SK-N-SH treated with all-trans-retinoic acid at 6 μM for 48 hours (cell line): ENCODE measurements around the gene BSN.

Experiments
- ATAC-seq: fragments of 200-7000 bp; cut with Tn5 transposase; 3 replicates; pipeline ENCODE4 v1.9.1; 2020; ENCODE audit warnings: mild to moderate bottlenecking, moderate library complexity
- BACH2 ChIP-seq: fragments of 250-450 bp; sonication (Bioruptor Pico); IDR thresholded peaks from 2 replicates; pipeline ENCODE4 v1.9.0; 2021; ENCODE audit warnings: mild to moderate bottlenecking, borderline replicate concordance
- CSDC2 ChIP-seq: fragments of 250-450 bp; sonication (Bioruptor Pico); IDR thresholded peaks from 2 replicates; pipeline ENCODE4 v1.5.0; 2020; ENCODE audit warnings: mild to moderate bottlenecking, moderate library complexity
- ESRRG ChIP-seq: fragments of 250-450 bp; sonication (Bioruptor Pico); IDR thresholded peaks from 2 replicates; pipeline ENCODE4 v1.6.1; 2021; ENCODE audit warnings: mild to moderate bottlenecking
- GLIS3 ChIP-seq: fragments of 250-450 bp; sonication (Bioruptor Pico); IDR thresholded peaks from 2 replicates; pipeline ENCODE4 v1.5.0; 2020; ENCODE audit warnings: mild to moderate bottlenecking, moderate library complexity
- OSR1 ChIP-seq: fragments of 250-450 bp; sonication (Bioruptor Pico); IDR thresholded peaks from 2 replicates; pipeline ENCODE4 v1.8.0; 2022; ENCODE audit warnings: moderate library complexity, mild to moderate bottlenecking, inconsistent platforms
- PPARA ChIP-seq: fragments of 250-450 bp; sonication (Bioruptor Pico); IDR thresholded peaks from 2 replicates; pipeline ENCODE4 v1.5.0; 2020; ENCODE audit warnings: mild to moderate bottlenecking, borderline replicate concordance
- RARB ChIP-seq: fragments of 250-450 bp; sonication (Bioruptor Pico); IDR thresholded peaks from 2 replicates; pipeline ENCODE4 v1.8.0; 2021; ENCODE audit warnings: mild to moderate bottlenecking, moderate library complexity
- SNAI2 ChIP-seq: fragments of 250-450 bp; sonication (Bioruptor Pico); IDR thresholded peaks from 2 replicates; pipeline ENCODE4 v1.5.0; 2020; ENCODE audit warnings: mild to moderate bottlenecking, moderate library complexity
- TCF4 ChIP-seq: fragments of 250-450 bp; sonication (Bioruptor Pico); IDR thresholded peaks from 2 replicates; pipeline ENCODE4 v1.8.0; 2021; ENCODE audit warnings: mild to moderate bottlenecking, moderate library complexity, borderline replicate concordance
- TOX ChIP-seq: fragments of 250-450 bp; sonication (Bioruptor Pico); IDR thresholded peaks from 2 replicates; pipeline ENCODE4 v1.8.0; 2021; ENCODE audit warnings: mild to moderate bottlenecking, moderate library complexity, borderline replicate concordance
- ZC3H10 ChIP-seq: fragments of 250-450 bp; sonication (Bioruptor Pico); IDR thresholded peaks from 2 replicates; pipeline ENCODE4 v1.5.1; 2021; ENCODE audit warnings: mild to moderate bottlenecking, moderate library complexity
- ZFP3 ChIP-seq: fragments of 250-450 bp; sonication (Bioruptor Pico); IDR thresholded peaks from 2 replicates; pipeline ENCODE4 v1.5.0; 2020; ENCODE audit warnings: mild to moderate bottlenecking, moderate library complexity
- ZFP30 ChIP-seq: fragments of 450-650 bp; formaldehyde crosslinking; IDR thresholded peaks from 2 replicates; pipeline ENCODE4 v1.5.0; 2022; ENCODE audit warnings: mild to moderate bottlenecking, moderate library complexity
- ZNF565 ChIP-seq: fragments of 450-650 bp; formaldehyde crosslinking; conservative IDR thresholded peaks from 2 replicates; pipeline ENCODE4 v1.5.0; 2020; ENCODE audit warnings: low read depth, mild to moderate bottlenecking, moderate library complexity
- ZNF70 ChIP-seq: fragments of 450-650 bp; formaldehyde crosslinking; IDR thresholded peaks from 2 replicates; pipeline ENCODE4 v1.5.0; 2020; ENCODE audit warnings: mild to moderate bottlenecking, moderate library complexity
- ZNF8 ChIP-seq: fragments of 450-650 bp; formaldehyde crosslinking; IDR thresholded peaks from 2 replicates; pipeline ENCODE4 v1.5.0; 2020; ENCODE audit warnings: mild to moderate bottlenecking, moderate library complexity
- TF ChIP-seq, protein P1 (sequence below): fragments of 250-450 bp; sonication (Bioruptor Pico); IDR thresholded peaks from 2 replicates; pipeline ENCODE4 v1.5.0; 2020; ENCODE audit warnings: mild to moderate bottlenecking, moderate library complexity
- TF ChIP-seq, protein P2 (sequence below): fragments of 250-450 bp; sonication (Bioruptor Pico); IDR thresholded peaks from 2 replicates; pipeline ENCODE4 v1.5.1; 2020; ENCODE audit warnings: low read depth, mild to moderate bottlenecking, moderate library complexity
- TF ChIP-seq, protein P3 (sequence below): fragments of 250-450 bp; sonication (Bioruptor Pico); IDR thresholded peaks from 2 replicates; pipeline ENCODE4 v1.8.0; 2021; ENCODE audit warnings: low read depth, mild to moderate bottlenecking, moderate library complexity, borderline replicate concordance
- TF ChIP-seq, protein P4 (sequence below): fragments of 250-450 bp; sonication (Bioruptor Pico); IDR thresholded peaks from 2 replicates; pipeline ENCODE4 v1.5.1; 2021; ENCODE audit warnings: mild to moderate bottlenecking, moderate library complexity
- TF ChIP-seq, protein P5 (sequence below): fragments of 250-450 bp; sonication (Bioruptor Pico); IDR thresholded peaks from 2 replicates; pipeline ENCODE4 v1.8.0; 2020; ENCODE audit warnings: mild to moderate bottlenecking, moderate library complexity, borderline replicate concordance

Gene BSN

DNA sequence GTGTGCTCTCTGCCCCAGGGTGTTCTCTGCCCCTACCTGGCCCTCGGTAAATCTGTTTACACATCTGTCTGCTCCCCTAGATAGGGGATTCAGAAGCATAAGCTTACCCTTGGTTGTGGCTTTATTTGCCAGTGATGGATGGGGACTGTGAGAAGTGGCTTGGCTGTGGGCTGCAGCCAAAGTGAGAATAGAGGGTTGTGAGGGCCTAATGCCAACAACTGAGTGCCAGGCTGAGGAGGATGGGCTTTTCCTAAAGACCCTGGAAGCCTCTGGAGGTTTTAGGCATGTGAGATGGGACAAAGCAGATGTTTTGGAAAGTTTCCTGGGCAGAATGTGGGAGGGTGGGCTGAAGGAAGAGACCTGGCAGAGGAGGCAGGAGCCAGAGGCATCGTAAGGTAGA is 104.4 kb downstream of the BSN start:
- TF ChIP-seq GLIS3 (CRISPR knock-in tag), result no peak
- TF ChIP-seq, protein P1, sequence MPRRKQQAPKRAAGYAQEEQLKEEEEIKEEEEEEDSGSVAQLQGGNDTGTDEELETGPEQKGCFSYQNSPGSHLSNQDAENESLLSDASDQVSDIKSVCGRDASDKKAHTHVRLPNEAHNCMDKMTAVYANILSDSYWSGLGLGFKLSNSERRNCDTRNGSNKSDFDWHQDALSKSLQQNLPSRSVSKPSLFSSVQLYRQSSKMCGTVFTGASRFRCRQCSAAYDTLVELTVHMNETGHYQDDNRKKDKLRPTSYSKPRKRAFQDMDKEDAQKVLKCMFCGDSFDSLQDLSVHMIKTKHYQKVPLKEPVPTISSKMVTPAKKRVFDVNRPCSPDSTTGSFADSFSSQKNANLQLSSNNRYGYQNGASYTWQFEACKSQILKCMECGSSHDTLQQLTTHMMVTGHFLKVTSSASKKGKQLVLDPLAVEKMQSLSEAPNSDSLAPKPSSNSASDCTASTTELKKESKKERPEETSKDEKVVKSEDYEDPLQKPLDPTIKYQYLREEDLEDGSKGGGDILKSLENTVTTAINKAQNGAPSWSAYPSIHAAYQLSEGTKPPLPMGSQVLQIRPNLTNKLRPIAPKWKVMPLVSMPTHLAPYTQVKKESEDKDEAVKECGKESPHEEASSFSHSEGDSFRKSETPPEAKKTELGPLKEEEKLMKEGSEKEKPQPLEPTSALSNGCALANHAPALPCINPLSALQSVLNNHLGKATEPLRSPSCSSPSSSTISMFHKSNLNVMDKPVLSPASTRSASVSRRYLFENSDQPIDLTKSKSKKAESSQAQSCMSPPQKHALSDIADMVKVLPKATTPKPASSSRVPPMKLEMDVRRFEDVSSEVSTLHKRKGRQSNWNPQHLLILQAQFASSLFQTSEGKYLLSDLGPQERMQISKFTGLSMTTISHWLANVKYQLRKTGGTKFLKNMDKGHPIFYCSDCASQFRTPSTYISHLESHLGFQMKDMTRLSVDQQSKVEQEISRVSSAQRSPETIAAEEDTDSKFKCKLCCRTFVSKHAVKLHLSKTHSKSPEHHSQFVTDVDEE (CRISPR knock-in tag), result no peak
- TF ChIP-seq, protein P2, sequence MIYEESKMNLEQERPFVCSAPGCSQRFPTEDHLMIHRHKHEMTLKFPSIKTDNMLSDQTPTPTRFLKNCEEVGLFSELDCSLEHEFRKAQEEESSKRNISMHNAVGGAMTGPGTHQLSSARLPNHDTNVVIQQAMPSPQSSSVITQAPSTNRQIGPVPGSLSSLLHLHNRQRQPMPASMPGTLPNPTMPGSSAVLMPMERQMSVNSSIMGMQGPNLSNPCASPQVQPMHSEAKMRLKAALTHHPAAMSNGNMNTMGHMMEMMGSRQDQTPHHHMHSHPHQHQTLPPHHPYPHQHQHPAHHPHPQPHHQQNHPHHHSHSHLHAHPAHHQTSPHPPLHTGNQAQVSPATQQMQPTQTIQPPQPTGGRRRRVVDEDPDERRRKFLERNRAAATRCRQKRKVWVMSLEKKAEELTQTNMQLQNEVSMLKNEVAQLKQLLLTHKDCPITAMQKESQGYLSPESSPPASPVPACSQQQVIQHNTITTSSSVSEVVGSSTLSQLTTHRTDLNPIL (CRISPR knock-in tag), result no peak
- TF ChIP-seq SNAI2 (CRISPR knock-in tag), result no peak
- TF ChIP-seq ESRRG, result no peak
- no peak for TF ChIP-seq CSDC2 (CRISPR knock-in tag)
- TF ChIP-seq PPARA (CRISPR knock-in tag), result no peak
- no peak for TF ChIP-seq TOX (CRISPR knock-in tag)
- no peak for TF ChIP-seq OSR1 (CRISPR knock-in tag)
- TF ChIP-seq BACH2 (CRISPR knock-in tag), result no peak
- TF ChIP-seq, protein P3, sequence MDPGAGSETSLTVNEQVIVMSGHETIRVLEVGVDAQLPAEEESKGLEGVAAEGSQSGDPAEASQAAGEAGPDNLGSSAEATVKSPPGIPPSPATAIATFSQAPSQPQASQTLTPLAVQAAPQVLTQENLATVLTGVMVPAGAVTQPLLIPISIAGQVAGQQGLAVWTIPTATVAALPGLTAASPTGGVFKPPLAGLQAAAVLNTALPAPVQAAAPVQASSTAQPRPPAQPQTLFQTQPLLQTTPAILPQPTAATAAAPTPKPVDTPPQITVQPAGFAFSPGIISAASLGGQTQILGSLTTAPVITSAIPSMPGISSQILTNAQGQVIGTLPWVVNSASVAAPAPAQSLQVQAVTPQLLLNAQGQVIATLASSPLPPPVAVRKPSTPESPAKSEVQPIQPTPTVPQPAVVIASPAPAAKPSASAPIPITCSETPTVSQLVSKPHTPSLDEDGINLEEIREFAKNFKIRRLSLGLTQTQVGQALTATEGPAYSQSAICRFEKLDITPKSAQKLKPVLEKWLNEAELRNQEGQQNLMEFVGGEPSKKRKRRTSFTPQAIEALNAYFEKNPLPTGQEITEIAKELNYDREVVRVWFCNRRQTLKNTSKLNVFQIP (CRISPR knock-in tag), result no peak
- no peak for ATAC-seq

DNA sequence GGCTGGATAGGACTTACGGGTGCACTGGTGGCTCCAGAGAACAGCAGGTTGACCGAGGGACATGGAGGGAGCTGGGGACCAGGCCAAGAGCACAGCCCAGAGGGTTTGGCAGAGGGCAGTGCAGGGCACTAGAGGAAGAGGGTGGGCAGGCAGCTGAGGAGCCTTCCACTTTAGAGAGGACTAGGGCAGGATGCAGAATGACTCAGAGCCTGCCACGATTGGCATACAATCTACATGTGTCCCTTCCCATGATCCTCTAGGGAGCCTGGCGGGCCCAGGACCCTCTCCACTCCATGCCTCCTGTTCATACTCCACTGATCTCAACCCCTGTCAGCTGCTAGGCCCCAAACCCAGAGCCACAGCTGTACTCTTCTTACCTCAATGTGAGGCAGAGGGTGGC is 105.5 kb downstream of the BSN start:
- ATAC-seq, result no peak

More for the DNA sequence above, 105.5 kb downstream of the BSN start:
- TF ChIP-seq, protein P1 (CRISPR knock-in tag), result no peak
- TF ChIP-seq ZFP30 (no peak), TOX (CRISPR knock-in tag) (no peak), ZNF565 (no peak), ZC3H10 (CRISPR knock-in tag) (no peak), OSR1 (CRISPR knock-in tag) (no peak), GLIS3 (CRISPR knock-in tag) (no peak), RARB (CRISPR knock-in tag) (no peak), SNAI2 (CRISPR knock-in tag) (no peak), ZFP3 (CRISPR knock-in tag) (no peak), PPARA (CRISPR knock-in tag) (no peak), ZNF8 (CRISPR knock-in tag) (no peak), BACH2 (CRISPR knock-in tag) (no peak), ESRRG (no peak), ZNF70 (CRISPR knock-in tag) (no peak), TCF4 (CRISPR knock-in tag) (no peak)
- TF ChIP-seq, protein P3 (CRISPR knock-in tag), result no peak
- TF ChIP-seq, protein P4, sequence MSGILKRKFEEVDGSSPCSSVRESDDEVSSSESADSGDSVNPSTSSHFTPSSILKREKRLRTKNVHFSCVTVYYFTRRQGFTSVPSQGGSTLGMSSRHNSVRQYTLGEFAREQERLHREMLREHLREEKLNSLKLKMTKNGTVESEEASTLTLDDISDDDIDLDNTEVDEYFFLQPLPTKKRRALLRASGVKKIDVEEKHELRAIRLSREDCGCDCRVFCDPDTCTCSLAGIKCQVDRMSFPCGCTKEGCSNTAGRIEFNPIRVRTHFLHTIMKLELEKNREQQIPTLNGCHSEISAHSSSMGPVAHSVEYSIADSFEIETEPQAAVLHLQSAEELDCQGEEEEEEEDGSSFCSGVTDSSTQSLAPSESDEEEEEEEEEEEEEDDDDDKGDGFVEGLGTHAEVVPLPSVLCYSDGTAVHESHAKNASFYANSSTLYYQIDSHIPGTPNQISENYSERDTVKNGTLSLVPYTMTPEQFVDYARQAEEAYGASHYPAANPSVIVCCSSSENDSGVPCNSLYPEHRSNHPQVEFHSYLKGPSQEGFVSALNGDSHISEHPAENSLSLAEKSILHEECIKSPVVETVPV, result no peak
- TF ChIP-seq, protein P2 (CRISPR knock-in tag), result no peak
- TF ChIP-seq, protein P5, sequence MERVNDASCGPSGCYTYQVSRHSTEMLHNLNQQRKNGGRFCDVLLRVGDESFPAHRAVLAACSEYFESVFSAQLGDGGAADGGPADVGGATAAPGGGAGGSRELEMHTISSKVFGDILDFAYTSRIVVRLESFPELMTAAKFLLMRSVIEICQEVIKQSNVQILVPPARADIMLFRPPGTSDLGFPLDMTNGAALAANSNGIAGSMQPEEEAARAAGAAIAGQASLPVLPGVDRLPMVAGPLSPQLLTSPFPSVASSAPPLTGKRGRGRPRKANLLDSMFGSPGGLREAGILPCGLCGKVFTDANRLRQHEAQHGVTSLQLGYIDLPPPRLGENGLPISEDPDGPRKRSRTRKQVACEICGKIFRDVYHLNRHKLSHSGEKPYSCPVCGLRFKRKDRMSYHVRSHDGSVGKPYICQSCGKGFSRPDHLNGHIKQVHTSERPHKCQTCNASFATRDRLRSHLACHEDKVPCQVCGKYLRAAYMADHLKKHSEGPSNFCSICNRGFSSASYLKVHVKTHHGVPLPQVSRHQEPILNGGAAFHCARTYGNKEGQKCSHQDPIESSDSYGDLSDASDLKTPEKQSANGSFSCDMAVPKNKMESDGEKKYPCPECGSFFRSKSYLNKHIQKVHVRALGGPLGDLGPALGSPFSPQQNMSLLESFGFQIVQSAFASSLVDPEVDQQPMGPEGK (CRISPR knock-in tag), result no peak
